OCI-LY1 (cell line): ENCODE data around the gene PTPRZ1.

Experiments
- EZH2 ChIP-seq: fragments of 200-600 bp; sonication (generic), shearing (Covaris generic); IDR thresholded peaks from 2 replicates; pipeline ENCODE4 v1.8.0; 2017; ENCODE audit warnings: borderline replicate concordance, mixed run types, mild to moderate bottlenecking, antibody characterized with exemption, low read length, moderate library complexity, mixed read lengths
- TF ChIP-seq, protein P1 (sequence below): fragments of 200-600 bp; sonication (generic), shearing (Covaris generic); IDR thresholded peaks from 2 replicates; pipeline ENCODE4 v1.5.1; 2017; ENCODE audit warnings: mild to moderate bottlenecking, antibody characterized with exemption, low read length, moderate library complexity, mixed read lengths

DNA sequence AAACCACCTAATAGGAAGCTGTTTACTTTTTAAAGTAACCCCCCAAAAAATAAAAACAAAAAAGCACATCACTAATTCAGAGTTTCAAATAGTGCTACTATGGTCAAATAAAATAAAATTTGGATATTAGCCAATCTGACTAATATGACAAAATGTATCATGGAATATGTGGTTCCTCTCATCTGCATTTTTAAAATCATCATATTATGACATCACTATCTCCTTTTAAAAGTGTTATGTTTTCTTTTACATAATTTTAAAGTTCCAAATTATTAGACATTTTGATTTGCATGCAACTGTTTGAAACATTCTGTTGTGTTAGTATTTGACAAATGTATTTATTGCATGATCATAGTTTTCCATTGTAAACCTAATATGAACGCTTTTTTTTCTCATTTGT lies 160.7 kb downstream of the PTPRZ1 start:
- TF ChIP-seq, protein P1, sequence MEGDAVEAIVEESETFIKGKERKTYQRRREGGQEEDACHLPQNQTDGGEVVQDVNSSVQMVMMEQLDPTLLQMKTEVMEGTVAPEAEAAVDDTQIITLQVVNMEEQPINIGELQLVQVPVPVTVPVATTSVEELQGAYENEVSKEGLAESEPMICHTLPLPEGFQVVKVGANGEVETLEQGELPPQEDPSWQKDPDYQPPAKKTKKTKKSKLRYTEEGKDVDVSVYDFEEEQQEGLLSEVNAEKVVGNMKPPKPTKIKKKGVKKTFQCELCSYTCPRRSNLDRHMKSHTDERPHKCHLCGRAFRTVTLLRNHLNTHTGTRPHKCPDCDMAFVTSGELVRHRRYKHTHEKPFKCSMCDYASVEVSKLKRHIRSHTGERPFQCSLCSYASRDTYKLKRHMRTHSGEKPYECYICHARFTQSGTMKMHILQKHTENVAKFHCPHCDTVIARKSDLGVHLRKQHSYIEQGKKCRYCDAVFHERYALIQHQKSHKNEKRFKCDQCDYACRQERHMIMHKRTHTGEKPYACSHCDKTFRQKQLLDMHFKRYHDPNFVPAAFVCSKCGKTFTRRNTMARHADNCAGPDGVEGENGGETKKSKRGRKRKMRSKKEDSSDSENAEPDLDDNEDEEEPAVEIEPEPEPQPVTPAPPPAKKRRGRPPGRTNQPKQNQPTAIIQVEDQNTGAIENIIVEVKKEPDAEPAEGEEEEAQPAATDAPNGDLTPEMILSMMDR: no peak
- no peak for TF ChIP-seq EZH2
